CD14-positive monocyte (primary cell): ENCODE measurements around the gene PCDH15. TPM values are rescaled to one million over a fixed set of nuclear protein-coding genes. Genes with fewer than 3 reads are reported as not detected.

ENCODE experiments used
- DNase-seq, 3 donors: peaks; one replicate each; pipeline ENCODE4 v3.0.0-alpha.2; 2011 to 2022
- H2AFZ ChIP-seq: 2 replicates; pipeline ENCODE4 v1.6.0; 2012; ENCODE audit warnings: mild to moderate bottlenecking, low read depth, low read length, inconsistent platforms; ENCODE audit not compliant: insufficient read depth, poor library complexity, severe bottlenecking
- H3K27ac ChIP-seq, 2 donors: 1 replicate in 1 of 2; 2 replicates in 1 of 2; pipeline ENCODE4 v1.5.1; 2012 to 2013; ENCODE audit warnings: low read length in 2 of 2, control low read depth in 1 of 2, inconsistent platforms in 1 of 2, low read depth in 1 of 2, mild to moderate bottlenecking in 1 of 2
- H3K27me3 ChIP-seq, 2 donors: one replicate each; pipeline versions ENCODE4 v1.6.0 to v1.6.1; 2011 to 2013; ENCODE audit warnings: low read length in 2 of 2; ENCODE audit not compliant: control insufficient read depth in 2 of 2, insufficient read depth in 2 of 2
- H3K36me3 ChIP-seq, 2 donors: replicated peaks in 1 of 2; 1 replicate in 1 of 2; 2 replicates in 1 of 2; pipeline versions ENCODE4 v1.5.1 to v1.6.1; 2012 to 2013; ENCODE audit warnings: low read length in 2 of 2, control low read depth in 1 of 2, inconsistent platforms in 1 of 2, mild to moderate bottlenecking in 1 of 2; ENCODE audit not compliant: insufficient read depth in 2 of 2, control insufficient read depth in 1 of 2
- H3K4me1 ChIP-seq, 2 donors: 1 replicate in 1 of 2; 2 replicates in 1 of 2; pipeline versions ENCODE4 v1.5.1 to v1.6.1; 2012 to 2013; ENCODE audit warnings: low read length in 2 of 2, control low read depth in 1 of 2, inconsistent platforms in 1 of 2, mild to moderate bottlenecking in 1 of 2, moderate library complexity in 1 of 2; ENCODE audit not compliant: insufficient read depth in 2 of 2, control insufficient read depth in 1 of 2
- H3K4me2 ChIP-seq: replicated peaks from 2 replicates; pipeline ENCODE3; 2012; ENCODE audit warnings: low read length, moderate library complexity, mild to moderate bottlenecking; ENCODE audit not compliant: poor library complexity, severe bottlenecking; ENCODE audit errors: extremely low read depth
- H3K4me3 ChIP-seq, 3 experiments: fragments of 200-600 bp in 1 of 3; sonication (generic) in 1 of 3; replicated peaks in 1 of 3; 1 replicate in 2 of 3; 2 replicates in 1 of 3; pipeline ENCODE4 v1.5.1; 2011 to 2013; ENCODE audit warnings: low read length in 3 of 3, mild to moderate bottlenecking in 3 of 3, control low read depth in 2 of 3, low read depth in 2 of 3, inconsistent platforms in 1 of 3, moderate library complexity in 1 of 3
- H3K79me2 ChIP-seq: 2 replicates; pipeline ENCODE4 v1.6.0; 2012; ENCODE audit warnings: mild to moderate bottlenecking, control low read depth, inconsistent platforms, low read length, moderate library complexity; ENCODE audit not compliant: insufficient read depth
- H3K9ac ChIP-seq: 2 replicates; pipeline ENCODE4 v1.6.0; 2017; ENCODE audit warnings: low read length, mild to moderate bottlenecking; ENCODE audit not compliant: insufficient read depth, poor library complexity, severe bottlenecking
- H3K9me3 ChIP-seq, 2 donors: replicated peaks in 1 of 2; 1 replicate in 1 of 2; 2 replicates in 1 of 2; pipeline versions ENCODE4 v1.5.1 to v1.6.1; 2012 to 2013; ENCODE audit warnings: low read length in 2 of 2, control low read depth in 1 of 2; ENCODE audit not compliant: control insufficient read depth in 1 of 2, insufficient read depth in 1 of 2
- H4K20me1 ChIP-seq: 2 replicates; pipeline ENCODE4 v1.6.0; 2012; ENCODE audit warnings: mild to moderate bottlenecking, low read length, control low read depth, moderate library complexity; ENCODE audit not compliant: insufficient read depth
- H3K27ac Mint-ChIP-seq, 7 donors: one replicate each; pipeline ENCODE4 v1.8.0; 2020; ENCODE audit warnings: mild to moderate bottlenecking in 7 of 7, mixed read lengths in 7 of 7, moderate library complexity in 6 of 7, inconsistent platforms in 2 of 7
- H3K27me3 Mint-ChIP-seq, 3 donors: one replicate each; pipeline ENCODE4 v1.8.0; 2021 to 2022; ENCODE audit warnings: low read depth in 3 of 3, mild to moderate bottlenecking in 3 of 3, mixed read lengths in 3 of 3, moderate library complexity in 3 of 3, inconsistent platforms in 1 of 3
- H3K36me3 Mint-ChIP-seq, 2 donors: one replicate each; pipeline ENCODE4 v1.8.0; 2020; ENCODE audit warnings: mixed read lengths in 2 of 2, inconsistent platforms in 1 of 2, mild to moderate bottlenecking in 1 of 2
- H3K4me1 Mint-ChIP-seq: one replicate; pipeline ENCODE4 v1.8.0; 2020; ENCODE audit warnings: mild to moderate bottlenecking, mixed read lengths
- H3K4me3 Mint-ChIP-seq, 2 donors: one replicate each; pipeline ENCODE4 v1.8.0; 2020; ENCODE audit warnings: mild to moderate bottlenecking in 2 of 2, mixed read lengths in 2 of 2, moderate library complexity in 1 of 2
- H3K9me3 Mint-ChIP-seq, 7 donors: one replicate each; pipeline ENCODE4 v1.8.0; 2020 to 2022; ENCODE audit warnings: mixed read lengths in 7 of 7, mild to moderate bottlenecking in 6 of 7, moderate library complexity in 6 of 7, inconsistent platforms in 2 of 7
- WGBS: methylation state at CpG from one replicate; pipeline ENCODE4 v1.1.5; 2013; ENCODE audit warnings: missing lambda C conversion rate; ENCODE audit not compliant: insufficient coverage; 5-methylcytosine and 5-hydroxymethylcytosine counted together
- intact Hi-C, 2 donors: fragments of 100-400 bp; cut with micrococcal nuclease; formaldehyde crosslinking; loops; one replicate each; pipeline versions ENCODE4 v1.15.0 to v1.15.1; 2023
- polyA plus RNA-seq, 3 donors: library from polyadenylated mRNA; depleted of rRNA in 1 of 3; unstranded in 2 of 3; stranded (reverse) in 1 of 3; fragments of 300-500 nt in 2 of 3; fragments of >200 nt in 1 of 3; fragmentation: Illumina TruSeq in 2 of 3; gene quantifications; 1 replicate in 2 of 3; 2 replicates in 1 of 3; pipeline ENCODE4 v1.2.3, GENCODE V29; 2012 to 2021
- TF ChIP-seq, protein P1 (sequence below): fragments of 200-600 bp; IDR thresholded peaks from one replicate; pipeline ENCODE4 v1.8.0; 2022; ENCODE audit warnings: antibody characterized with exemption, mild to moderate bottlenecking

Gene PCDH15
- polyA plus RNA-seq, 3 donors = not detected

- H3K4me1 Mint-ChIP-seq = no peaks in the 10 kb centered on the region
- H3K4me1 ChIP-seq = no peaks in the 10 kb centered on the region
- no peak overlapping the region for H3K9ac ChIP-seq
- peaks cover 0 to 7% (median 4%) of the 10 kb centered on the region in 3 donors for H3K27me3 Mint-ChIP-seq
- H3K27ac Mint-ChIP-seq = no peak overlapping the region
- no peaks in the 10 kb centered on the region for H3K79me2 ChIP-seq
- no peak overlapping the region for H3K4me2 ChIP-seq
- TF ChIP-seq, protein P1, sequence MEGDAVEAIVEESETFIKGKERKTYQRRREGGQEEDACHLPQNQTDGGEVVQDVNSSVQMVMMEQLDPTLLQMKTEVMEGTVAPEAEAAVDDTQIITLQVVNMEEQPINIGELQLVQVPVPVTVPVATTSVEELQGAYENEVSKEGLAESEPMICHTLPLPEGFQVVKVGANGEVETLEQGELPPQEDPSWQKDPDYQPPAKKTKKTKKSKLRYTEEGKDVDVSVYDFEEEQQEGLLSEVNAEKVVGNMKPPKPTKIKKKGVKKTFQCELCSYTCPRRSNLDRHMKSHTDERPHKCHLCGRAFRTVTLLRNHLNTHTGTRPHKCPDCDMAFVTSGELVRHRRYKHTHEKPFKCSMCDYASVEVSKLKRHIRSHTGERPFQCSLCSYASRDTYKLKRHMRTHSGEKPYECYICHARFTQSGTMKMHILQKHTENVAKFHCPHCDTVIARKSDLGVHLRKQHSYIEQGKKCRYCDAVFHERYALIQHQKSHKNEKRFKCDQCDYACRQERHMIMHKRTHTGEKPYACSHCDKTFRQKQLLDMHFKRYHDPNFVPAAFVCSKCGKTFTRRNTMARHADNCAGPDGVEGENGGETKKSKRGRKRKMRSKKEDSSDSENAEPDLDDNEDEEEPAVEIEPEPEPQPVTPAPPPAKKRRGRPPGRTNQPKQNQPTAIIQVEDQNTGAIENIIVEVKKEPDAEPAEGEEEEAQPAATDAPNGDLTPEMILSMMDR = no peak
- H3K27ac ChIP-seq = no peak overlapping the region
- 33% methylated on average over 1 of the region's 9 CpGs for WGBS
- H3K9me3 Mint-ChIP-seq = peaks cover 0 to 1% (median 0%) of the 10 kb centered on the region in 7 donors
- no peak overlapping the region for H3K4me3 ChIP-seq
- no peaks in the 10 kb centered on the region for H3K36me3 Mint-ChIP-seq
- H4K20me1 ChIP-seq = no peaks in the 10 kb centered on the region
- H2AFZ ChIP-seq = no peak overlapping the region
- no peak overlapping the region for H3K4me3 Mint-ChIP-seq
- DNase-seq = no peak
- intact Hi-C loops = no loop called here
- no peaks in the 10 kb centered on the region for H3K36me3 ChIP-seq
- H3K9me3 ChIP-seq = no peaks in the 10 kb centered on the region
- no peaks in the 10 kb centered on the region for H3K27me3 ChIP-seq
Measured at GRCh38 chr10:53886325-53887300, 914.4 kb downstream of the PCDH15 start.

- Mint-ChIP-seq H3K27me3 (no peaks in the 10 kb centered on the region), H3K4me3 (no peak overlapping the region), H3K36me3 (no peaks in the 10 kb centered on the region), H3K27ac (no peak overlapping the region), H3K4me1 (no peaks in the 10 kb centered on the region), H3K9me3 (no peaks in the 10 kb centered on the region)
- Histone ChIP-seq H3K27ac (no peak overlapping the region), H3K4me2 (no peak overlapping the region), H3K4me3 (no peak overlapping the region), H3K9me3 (no peaks in the 10 kb centered on the region), H2AFZ (no peak overlapping the region), H3K27me3 (no peaks in the 10 kb centered on the region), H4K20me1 (no peaks in the 10 kb centered on the region), H3K36me3 (no peaks in the 10 kb centered on the region), H3K79me2 (no peaks in the 10 kb centered on the region), H3K4me1 (no peaks in the 10 kb centered on the region), H3K9ac (no peak overlapping the region)
- WGBS = no CpG with 5 or more reads among the region's 4 CpGs
- no peak for DNase-seq
- TF ChIP-seq, protein P1 = no peak
- intact Hi-C loops = no loop called here
Measured at GRCh38 chr10:53864846-53865245, 936.2 kb downstream of the PCDH15 start.
